GM15510 (cell line): ENCODE results near the gene ZNF19.

Experiments used
- POLR2A ChIP-seq: IDR thresholded peaks from 3 replicates; pipeline ENCODE4 v1.6.1; 2011; ENCODE audit warnings: borderline replicate concordance; ENCODE audit not compliant: insufficient read length; ENCODE audit errors: extremely low read depth

ZNF19 gene

GRCh38 chr16:71440669-71441347, 48.3 kb downstream of the ZNF19 start:
- no peak for TF ChIP-seq POLR2A

- TF ChIP-seq POLR2A, result no peak
These were observed 49.6 kb downstream of the ZNF19 start for GRCh38 chr16:71439523-71439922.

- TF ChIP-seq POLR2A, result no peak
These were observed 52.7 kb downstream of the ZNF19 start for GRCh38 chr16:71436473-71436872.

- no peak for TF ChIP-seq POLR2A
These were observed 56.2 kb downstream of the ZNF19 start for GRCh38 chr16:71432906-71433305.

- TF ChIP-seq POLR2A, result no peak
These were observed 57.1 kb downstream of the ZNF19 start for GRCh38 chr16:71431991-71432390.

- no peak for TF ChIP-seq POLR2A
These were observed 57.9 kb downstream of the ZNF19 start for GRCh38 chr16:71431176-71431575.

GRCh38 chr16:71430744-71431143, 58.4 kb downstream of the ZNF19 start:
- TF ChIP-seq POLR2A, result no peak

- TF ChIP-seq POLR2A, result no peak
These were observed 59.5 kb downstream of the ZNF19 start for GRCh38 chr16:71429581-71429980.

- TF ChIP-seq POLR2A, result no peak
These were observed 60.2 kb downstream of the ZNF19 start for GRCh38 chr16:71428883-71429282.

GRCh38 chr16:71428385-71428784, 60.7 kb downstream of the ZNF19 start:
- no peak for TF ChIP-seq POLR2A

GRCh38 chr16:71426880-71427615, 62.1 kb downstream of the ZNF19 start:
- TF ChIP-seq POLR2A, result no peak

GRCh38 chr16:71426069-71426879, 62.9 kb downstream of the ZNF19 start:
- TF ChIP-seq POLR2A, result no peak

- TF ChIP-seq POLR2A, result no peak
These were observed 63.4 kb downstream of the ZNF19 start for GRCh38 chr16:71425746-71426068.

GRCh38 chr16:71424626-71425025, 64.5 kb downstream of the ZNF19 start:
- no peak for TF ChIP-seq POLR2A

GRCh38 chr16:71423865-71424264, 65.3 kb downstream of the ZNF19 start:
- TF ChIP-seq POLR2A, result no peak
